ENCODE results near the gene CLEC2D. TPM values are rescaled to one million over a fixed set of nuclear protein-coding genes. Genes with fewer than 3 reads are reported as not detected.
"Not testable (repeated sequence)": the region's sequence is repeated elsewhere in the genome, so short reads cannot be mapped to it uniquely, and the experiment has no call there.

The CLEC2D gene
- total and polyA plus RNA-seq, 2 donors (not counting 3 experiments of a cell fraction or from before 2014, with no cell fraction given), result 1.8 to 4.1 TPM

- peaks cover 2% of the 10 kb centered on the region for H3K4me1 ChIP-seq (ENCODE audit: control insufficient read depth, extremely low read depth, insufficient read depth, low read length)
- FAIRE-seq (no peak), DNase-seq (ENCODE audit: low read depth, low spot score) (no peak)
- ChIA-PET CTCF (interaction anchor here (1.8 kb wide), 2 partner anchors 14 to 59 kb away, joined by 4 to 8 read pairs; no protein-coding TSS in a partner anchor), POLR2A (no interaction called here)
- no TSS peak for BruUV-seq (replicated peaks)
- H3K27me3 ChIP-seq (ENCODE audit: control insufficient read depth in 2 of 2, insufficient read depth in 2 of 2, low read length in 2 of 2), result no peaks in the 10 kb centered on the region
- H3K79me2 ChIP-seq (ENCODE audit: control insufficient read depth, insufficient read depth, low read length), result no peaks in the 10 kb centered on the region
- peaks cover 0 to 2% of the 10 kb centered on the region in 2 experiments for H3K36me3 ChIP-seq (ENCODE audit: control insufficient read depth in 2 of 2, extremely low read depth in 1 of 2, insufficient read depth in 2 of 2, low read length in 2 of 2)
- no peak overlapping the region for H3K9ac ChIP-seq (replicated peaks; ENCODE audit: extremely low read depth, insufficient read depth, low read length)
- H3K4me3 ChIP-seq (replicated peaks in 1 of 3; ENCODE audit: insufficient read depth in 1 of 3, low read depth in 1 of 3, low read length in 3 of 3), result no peak overlapping the region
- H4K20me1 ChIP-seq (replicated peaks; ENCODE audit: control insufficient read depth, extremely low read depth, insufficient read depth, low read length), result no peaks in the 10 kb centered on the region
- H3K4me2 ChIP-seq (ENCODE audit: insufficient read depth, low read length), result no peak overlapping the region
- H3K27ac ChIP-seq (ENCODE audit: insufficient read depth, low read depth, low read length), result no peak overlapping the region
- H3K9me3 ChIP-seq (replicated peaks; ENCODE audit: control insufficient read depth, insufficient read depth, low read length), result no peaks in the 10 kb centered on the region
- TF ChIP-seq JUN (IDR thresholded peaks at IDR 0.05; ENCODE audit: borderline replicate concordance, insufficient read depth, insufficient read length, low read depth) (no peak), GATA2 (IDR thresholded peaks at IDR 0.05; ENCODE audit: insufficient read depth, insufficient read length, low read depth, low read length) (no peak), POLR2A (IDR thresholded peaks at IDR 0.05; ENCODE audit: low read depth, low read length) (no peak), FOS (IDR thresholded peaks at IDR 0.05; ENCODE audit: borderline replicate concordance, insufficient read depth, low read length) (no peak), MYC (IDR thresholded peaks at IDR 0.05; ENCODE audit: low read depth, low read length) (no peak), MAX (IDR thresholded peaks at IDR 0.05; ENCODE audit: insufficient read depth, insufficient read length) (no peak), EZH2 (IDR thresholded peaks at IDR 0.05; ENCODE audit: borderline replicate concordance, low read depth, low read length, severe bottlenecking) (no peak), CTCF (IDR thresholded peaks at IDR 0.05; ENCODE audit: extremely low read depth in 1 of 2, insufficient read depth in 1 of 2, low read depth in 1 of 2, low read length in 2 of 2) (no peak), POLR2AphosphoS5 (IDR thresholded peaks at IDR 0.05; ENCODE audit: insufficient read depth, low read depth, low read length) (no peak)
- H3K9me1 ChIP-seq (replicated peaks; ENCODE audit: control insufficient read depth, extremely low read depth, insufficient read depth, low read length), result no peaks in the 10 kb centered on the region
- intact Hi-C loops (cut with micrococcal nuclease), result no loop called here
- dilution Hi-C loops (cut with MboI; ENCODE audit: extremely low pct_ligation_motif_present, low sequenced_read_pairs), result no loop called here
- no peak overlapping the region for H2AFZ ChIP-seq (ENCODE audit: low read depth, low read length)
These were observed 24.7 kb downstream of the CLEC2D start for GRCh38 chr12:9694241-9694640.

GRCh38 chr12:9695150-9695549 lies 25.6 kb downstream of the CLEC2D start:
- POLR2A ChIA-PET; BruUV-seq (replicated peaks); H3K4me3 ChIP-seq (replicated peaks in 1 of 3; ENCODE audit: insufficient read depth in 1 of 3, low read depth in 1 of 3, low read length in 3 of 3); H3K79me2 ChIP-seq (ENCODE audit: control insufficient read depth, insufficient read depth, low read length); intact Hi-C loops (cut with micrococcal nuclease); dilution Hi-C loops (cut with MboI; ENCODE audit: extremely low pct_ligation_motif_present, low sequenced_read_pairs); H2AFZ ChIP-seq (ENCODE audit: low read depth, low read length); H3K27me3 ChIP-seq (ENCODE audit: control insufficient read depth in 2 of 2, insufficient read depth in 2 of 2, low read length in 2 of 2); H3K27ac ChIP-seq (ENCODE audit: insufficient read depth, low read depth, low read length); H3K9ac ChIP-seq (replicated peaks; ENCODE audit: extremely low read depth, insufficient read depth, low read length); H3K36me3 ChIP-seq (ENCODE audit: control insufficient read depth in 2 of 2, extremely low read depth in 1 of 2, insufficient read depth in 2 of 2, low read length in 2 of 2); FAIRE-seq; H3K9me1 ChIP-seq (replicated peaks; ENCODE audit: control insufficient read depth, extremely low read depth, insufficient read depth, low read length); H4K20me1 ChIP-seq (replicated peaks; ENCODE audit: control insufficient read depth, extremely low read depth, insufficient read depth, low read length); H3K4me2 ChIP-seq (ENCODE audit: insufficient read depth, low read length); H3K9me3 ChIP-seq (replicated peaks; ENCODE audit: control insufficient read depth, insufficient read depth, low read length); DNase-seq (ENCODE audit: low read depth, low spot score); CTCF ChIA-PET: not testable (repeated sequence)
- peaks cover 10% of the 10 kb centered on the region for H3K4me1 ChIP-seq (ENCODE audit: control insufficient read depth, extremely low read depth, insufficient read depth, low read length)

GRCh38 chr12:9695661-9696060 lies 26.1 kb downstream of the CLEC2D start:
- H3K79me2 ChIP-seq (ENCODE audit: control insufficient read depth, insufficient read depth, low read length); H3K4me2 ChIP-seq (ENCODE audit: insufficient read depth, low read length); H3K27ac ChIP-seq (ENCODE audit: insufficient read depth, low read depth, low read length); H3K9me3 ChIP-seq (replicated peaks; ENCODE audit: control insufficient read depth, insufficient read depth, low read length); H3K9ac ChIP-seq (replicated peaks; ENCODE audit: extremely low read depth, insufficient read depth, low read length); BruUV-seq (replicated peaks); H3K27me3 ChIP-seq (ENCODE audit: control insufficient read depth in 2 of 2, insufficient read depth in 2 of 2, low read length in 2 of 2); H3K9me1 ChIP-seq (replicated peaks; ENCODE audit: control insufficient read depth, extremely low read depth, insufficient read depth, low read length); H3K36me3 ChIP-seq (ENCODE audit: control insufficient read depth in 2 of 2, extremely low read depth in 1 of 2, insufficient read depth in 2 of 2, low read length in 2 of 2); H2AFZ ChIP-seq (ENCODE audit: low read depth, low read length); H3K4me3 ChIP-seq (replicated peaks in 1 of 3; ENCODE audit: insufficient read depth in 1 of 3, low read depth in 1 of 3, low read length in 3 of 3); FAIRE-seq; H4K20me1 ChIP-seq (replicated peaks; ENCODE audit: control insufficient read depth, extremely low read depth, insufficient read depth, low read length); intact Hi-C loops (cut with micrococcal nuclease); dilution Hi-C loops (cut with MboI; ENCODE audit: extremely low pct_ligation_motif_present, low sequenced_read_pairs); DNase-seq (ENCODE audit: low read depth, low spot score); CTCF ChIA-PET; POLR2A ChIA-PET: not testable (repeated sequence)
- H3K4me1 ChIP-seq (ENCODE audit: control insufficient read depth, extremely low read depth, insufficient read depth, low read length), result peaks cover 14% of the 10 kb centered on the region

Data from endothelial cell of umbilical vein (primary cell).